HEK293 (cell line): ENCODE measurements around the gene GRAP2.

Source experiments
- HOXD13 ChIP-seq: sonication (generic); formaldehyde crosslinking; IDR thresholded peaks from 2 replicates; pipeline ENCODE4 v1.8.0; 2022; ENCODE audit warnings: missing genetic modification reagents, borderline replicate concordance
- MZF1 ChIP-seq: fragments of 450-650 bp; formaldehyde crosslinking; IDR thresholded peaks from 2 replicates; pipeline ENCODE4 v1.5.1; 2017; ENCODE audit warnings: missing biosample characterization, missing genetic modification characterization, borderline replicate concordance
- SALL2 ChIP-seq: fragments of 450-650 bp; formaldehyde crosslinking; IDR thresholded peaks from 2 replicates; pipeline ENCODE4 v1.5.0; 2017; ENCODE audit warnings: missing biosample characterization, mild to moderate bottlenecking, missing genetic modification characterization, borderline replicate concordance
- ZNF510 ChIP-seq: fragments of 450-650 bp; formaldehyde crosslinking; IDR thresholded peaks from 2 replicates; pipeline ENCODE4 v1.5.1; 2018; ENCODE audit warnings: mild to moderate bottlenecking, missing genetic modification characterization, missing biosample characterization; ENCODE audit not compliant: insufficient replicate concordance
- ZNF660 ChIP-seq: fragments of 450-650 bp; IDR thresholded peaks from 2 replicates; pipeline ENCODE4 v1.5.1; 2018; ENCODE audit warnings: missing biosample characterization, mild to moderate bottlenecking, missing genetic modification characterization
- ZNF76 ChIP-seq: fragments of 450-650 bp; formaldehyde crosslinking; IDR thresholded peaks from 2 replicates; pipeline ENCODE4; 2016; ENCODE audit warnings: low read depth, missing biosample characterization, missing genetic modification characterization, borderline replicate concordance
- TF ChIP-seq, protein P1 (sequence below): fragments of 450-650 bp; formaldehyde crosslinking; IDR thresholded peaks from 2 replicates; pipeline ENCODE4 v1.5.1; 2016; ENCODE audit warnings: missing biosample characterization, missing genetic modification characterization
- TF ChIP-seq, protein P2 (sequence below): fragments of 450-650 bp; formaldehyde crosslinking; IDR thresholded peaks from 2 replicates; pipeline ENCODE4 v1.5.1; 2016; ENCODE audit warnings: missing biosample characterization, missing genetic modification characterization
- TF ChIP-seq, protein P3 (sequence below): fragments of 450-650 bp; formaldehyde crosslinking; IDR thresholded peaks from 2 replicates; pipeline ENCODE4 v1.5.1; 2016; ENCODE audit warnings: missing biosample characterization, missing genetic modification characterization
- TF ChIP-seq, protein P4 (sequence below): fragments of 450-650 bp; formaldehyde crosslinking; IDR thresholded peaks from 2 replicates; pipeline ENCODE4 v1.5.1; 2016; ENCODE audit warnings: missing biosample characterization, missing genetic modification characterization

DNA sequence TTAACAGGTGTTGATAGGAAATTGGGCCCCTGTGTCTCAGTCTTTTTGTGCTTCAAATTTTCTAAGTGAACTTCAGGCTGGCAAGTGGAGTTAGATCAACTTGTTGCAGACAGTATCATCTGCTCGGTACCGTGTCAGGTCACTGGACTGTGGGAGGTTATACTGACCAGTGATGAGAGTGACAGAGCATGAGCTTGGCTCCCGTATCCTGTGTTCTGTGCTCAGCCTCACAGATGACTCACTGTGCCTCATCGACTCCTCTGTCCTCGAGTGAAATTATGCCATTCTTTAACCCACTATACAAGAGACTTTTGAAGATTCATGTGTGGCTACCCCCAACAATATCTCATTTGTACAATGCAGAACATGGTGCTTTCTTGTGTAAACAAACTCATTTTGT, 7.9 kb downstream of the GRAP2 start:
- TF ChIP-seq, protein P1, sequence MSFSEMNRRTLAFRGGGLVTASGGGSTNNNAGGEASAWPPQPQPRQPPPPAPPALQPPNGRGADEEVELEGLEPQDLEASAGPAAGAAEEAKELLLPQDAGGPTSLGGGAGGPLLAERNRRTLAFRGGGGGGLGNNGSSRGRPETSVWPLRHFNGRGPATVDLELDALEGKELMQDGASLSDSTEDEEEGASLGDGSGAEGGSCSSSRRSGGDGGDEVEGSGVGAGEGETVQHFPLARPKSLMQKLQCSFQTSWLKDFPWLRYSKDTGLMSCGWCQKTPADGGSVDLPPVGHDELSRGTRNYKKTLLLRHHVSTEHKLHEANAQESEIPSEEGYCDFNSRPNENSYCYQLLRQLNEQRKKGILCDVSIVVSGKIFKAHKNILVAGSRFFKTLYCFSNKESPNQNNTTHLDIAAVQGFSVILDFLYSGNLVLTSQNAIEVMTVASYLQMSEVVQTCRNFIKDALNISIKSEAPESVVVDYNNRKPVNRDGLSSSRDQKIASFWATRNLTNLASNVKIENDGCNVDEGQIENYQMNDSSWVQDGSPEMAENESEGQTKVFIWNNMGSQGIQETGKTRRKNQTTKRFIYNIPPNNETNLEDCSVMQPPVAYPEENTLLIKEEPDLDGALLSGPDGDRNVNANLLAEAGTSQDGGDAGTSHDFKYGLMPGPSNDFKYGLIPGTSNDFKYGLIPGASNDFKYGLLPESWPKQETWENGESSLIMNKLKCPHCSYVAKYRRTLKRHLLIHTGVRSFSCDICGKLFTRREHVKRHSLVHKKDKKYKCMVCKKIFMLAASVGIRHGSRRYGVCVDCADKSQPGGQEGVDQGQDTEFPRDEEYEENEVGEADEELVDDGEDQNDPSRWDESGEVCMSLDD (tag by site-specific recombination), result no peak
- no peak for TF ChIP-seq HOXD13
- TF ChIP-seq MZF1 (tag by site-specific recombination), result no peak
- TF ChIP-seq, protein P2, sequence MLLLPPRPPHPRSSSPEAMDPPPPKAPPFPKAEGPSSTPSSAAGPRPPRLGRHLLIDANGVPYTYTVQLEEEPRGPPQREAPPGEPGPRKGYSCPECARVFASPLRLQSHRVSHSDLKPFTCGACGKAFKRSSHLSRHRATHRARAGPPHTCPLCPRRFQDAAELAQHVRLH (tag by site-specific recombination), result no peak
- no peak for TF ChIP-seq ZNF660 (tag by site-specific recombination)
- TF ChIP-seq, protein P3, sequence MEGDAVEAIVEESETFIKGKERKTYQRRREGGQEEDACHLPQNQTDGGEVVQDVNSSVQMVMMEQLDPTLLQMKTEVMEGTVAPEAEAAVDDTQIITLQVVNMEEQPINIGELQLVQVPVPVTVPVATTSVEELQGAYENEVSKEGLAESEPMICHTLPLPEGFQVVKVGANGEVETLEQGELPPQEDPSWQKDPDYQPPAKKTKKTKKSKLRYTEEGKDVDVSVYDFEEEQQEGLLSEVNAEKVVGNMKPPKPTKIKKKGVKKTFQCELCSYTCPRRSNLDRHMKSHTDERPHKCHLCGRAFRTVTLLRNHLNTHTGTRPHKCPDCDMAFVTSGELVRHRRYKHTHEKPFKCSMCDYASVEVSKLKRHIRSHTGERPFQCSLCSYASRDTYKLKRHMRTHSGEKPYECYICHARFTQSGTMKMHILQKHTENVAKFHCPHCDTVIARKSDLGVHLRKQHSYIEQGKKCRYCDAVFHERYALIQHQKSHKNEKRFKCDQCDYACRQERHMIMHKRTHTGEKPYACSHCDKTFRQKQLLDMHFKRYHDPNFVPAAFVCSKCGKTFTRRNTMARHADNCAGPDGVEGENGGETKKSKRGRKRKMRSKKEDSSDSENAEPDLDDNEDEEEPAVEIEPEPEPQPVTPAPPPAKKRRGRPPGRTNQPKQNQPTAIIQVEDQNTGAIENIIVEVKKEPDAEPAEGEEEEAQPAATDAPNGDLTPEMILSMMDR (tag by site-specific recombination), result no peak
- TF ChIP-seq SALL2, result no peak
- no peak for TF ChIP-seq ZNF76 (tag by site-specific recombination)
- no peak for TF ChIP-seq ZNF510
- TF ChIP-seq, protein P4, sequence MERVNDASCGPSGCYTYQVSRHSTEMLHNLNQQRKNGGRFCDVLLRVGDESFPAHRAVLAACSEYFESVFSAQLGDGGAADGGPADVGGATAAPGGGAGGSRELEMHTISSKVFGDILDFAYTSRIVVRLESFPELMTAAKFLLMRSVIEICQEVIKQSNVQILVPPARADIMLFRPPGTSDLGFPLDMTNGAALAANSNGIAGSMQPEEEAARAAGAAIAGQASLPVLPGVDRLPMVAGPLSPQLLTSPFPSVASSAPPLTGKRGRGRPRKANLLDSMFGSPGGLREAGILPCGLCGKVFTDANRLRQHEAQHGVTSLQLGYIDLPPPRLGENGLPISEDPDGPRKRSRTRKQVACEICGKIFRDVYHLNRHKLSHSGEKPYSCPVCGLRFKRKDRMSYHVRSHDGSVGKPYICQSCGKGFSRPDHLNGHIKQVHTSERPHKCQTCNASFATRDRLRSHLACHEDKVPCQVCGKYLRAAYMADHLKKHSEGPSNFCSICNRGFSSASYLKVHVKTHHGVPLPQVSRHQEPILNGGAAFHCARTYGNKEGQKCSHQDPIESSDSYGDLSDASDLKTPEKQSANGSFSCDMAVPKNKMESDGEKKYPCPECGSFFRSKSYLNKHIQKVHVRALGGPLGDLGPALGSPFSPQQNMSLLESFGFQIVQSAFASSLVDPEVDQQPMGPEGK (tag by site-specific recombination), result no peak
